HepG2 (cell line): ENCODE results near the gene RABGAP1L. TPM values are rescaled to one million over a fixed set of nuclear protein-coding genes. Genes with fewer than 3 reads are reported as not detected.

Source experiments
- ATAC-seq: fragments of 200-7000 bp; cut with Tn5 transposase; 3 replicates; pipeline ENCODE4 v1.9.1; 2020; ENCODE audit warnings: mild to moderate bottlenecking, moderate library complexity
- BruUV-seq: library from RNA; stranded (reverse); fragments of 400-500 nt; replicated peaks from 2 replicates; lab custom pipeline; 2021; lab: Mats Ljungman, UMichigan
- CTCF ChIA-PET: fragments of 300-600 bp; formaldehyde crosslinking; extraction: SDS; loops from one replicate; lab custom pipeline; 2021; ENCODE audit warnings: low total read pairs, inconsistent platforms, low intra/inter-chr PET ratio; lab: Yijun Ruan, JAX
- POLR2A ChIA-PET: fragments of 350-600 bp; sonication (Branson Sonifier 250); formaldehyde crosslinking; loops from one replicate; lab custom pipeline; 2020; ENCODE audit warnings: antibody characterized with exemption, inconsistent platforms; lab: Yijun Ruan, JAX
- DNase-seq: peaks from one replicate; pipeline ENCODE4 v3.0.0-alpha.2; 2015; ENCODE audit warnings: low spot score
- FAIRE-seq: peaks from 3 replicates; lab custom pipeline; 2011; peaks lifted over from hg19 to GRCh38; lab: Jason Lieb, UNC
- H2AFZ ChIP-seq: one replicate; pipeline ENCODE4 v1.6.1; 2011; ENCODE audit warnings: low read length, inconsistent platforms
- H3K27ac ChIP-seq: fragments of 300-600 bp; 3 replicates; pipeline ENCODE4 v1.8.0; 2011; ENCODE audit warnings: mixed run types, mild to moderate bottlenecking, mixed read lengths, low read length, inconsistent platforms; ENCODE audit not compliant: insufficient read depth; ENCODE audit errors: extremely low read length
- H3K27me3 ChIP-seq, 2 experiments: fragments of 200-600 bp in 1 of 2; 2 replicates in 1 of 2; 3 replicates in 1 of 2; pipeline versions ENCODE4 v1.6.0 to v1.8.0; 2011; ENCODE audit warnings: low read length in 2 of 2, mild to moderate bottlenecking in 2 of 2, moderate library complexity in 2 of 2, inconsistent platforms in 1 of 2; ENCODE audit not compliant: insufficient read depth in 2 of 2, control insufficient read depth in 1 of 2
- H3K36me3 ChIP-seq, 2 experiments: fragments of 200-600 bp in 1 of 2; replicated peaks in 1 of 2; 2 replicates in 1 of 2; 3 replicates in 1 of 2; pipeline versions ENCODE4 v1.5.1 to v1.8.0; 2011; ENCODE audit warnings: low read length in 2 of 2, inconsistent platforms in 1 of 2; ENCODE audit not compliant: insufficient read depth in 2 of 2, control insufficient read depth in 1 of 2
- H3K4me1 ChIP-seq: 2 replicates; pipeline ENCODE4 v1.5.1; 2012; ENCODE audit warnings: low read length, inconsistent platforms; ENCODE audit not compliant: insufficient read depth
- H3K4me2 ChIP-seq: 2 replicates; pipeline ENCODE4 v1.6.0; 2011; ENCODE audit warnings: low read depth, low read length, inconsistent platforms
- H3K4me3 ChIP-seq, 3 experiments: fragments of 200-600 bp in 1 of 3; sonication (generic), shearing (Covaris generic) in 1 of 3; replicated peaks in 1 of 3; 2 replicates each; pipeline ENCODE4 v1.5.1; 2011 to 2016; ENCODE audit warnings: low read length in 3 of 3, inconsistent platforms in 2 of 3, low read depth in 2 of 3, mild to moderate bottlenecking in 2 of 3, control low read depth in 1 of 3, mixed read lengths in 1 of 3; ENCODE audit not compliant: insufficient read depth in 1 of 3
- H3K79me2 ChIP-seq: one replicate; pipeline ENCODE4 v1.6.1; 2011; ENCODE audit warnings: low read length, inconsistent platforms; ENCODE audit not compliant: insufficient read depth
- H3K9ac ChIP-seq: 2 replicates; pipeline ENCODE4 v1.6.0; 2011; ENCODE audit warnings: mild to moderate bottlenecking, low read depth, low read length, inconsistent platforms; ENCODE audit not compliant: insufficient read depth
- H3K9me3 ChIP-seq: 2 replicates; pipeline ENCODE4 v1.5.1; 2012; ENCODE audit warnings: mild to moderate bottlenecking, low read length
- H4K20me1 ChIP-seq: 2 replicates; pipeline ENCODE4 v1.6.0; 2011; ENCODE audit warnings: inconsistent platforms, mild to moderate bottlenecking, low read length, moderate library complexity; ENCODE audit not compliant: insufficient read depth
- FOXO1 ChIP-seq: sonication (generic); formaldehyde crosslinking; IDR thresholded peaks from 2 replicates; pipeline ENCODE4 v1.4.0; 2020; ENCODE audit warnings: missing genetic modification reagents
- GATA4 ChIP-seq: sonication (generic); IDR thresholded peaks from 2 replicates; pipeline ENCODE4 v1.6.1; 2016; ENCODE audit warnings: antibody characterized with exemption, low read depth, borderline replicate concordance
- HDAC1 ChIP-seq: sonication (generic); formaldehyde crosslinking; IDR thresholded peaks from 2 replicates; pipeline ENCODE4 v1.5.1; 2020; ENCODE audit warnings: mild to moderate bottlenecking, missing genetic modification reagents
- NFE2L1 ChIP-seq: sonication (generic); formaldehyde crosslinking; IDR thresholded peaks from 2 replicates; pipeline ENCODE4 v1.4.0; 2020; ENCODE audit warnings: missing genetic modification reagents, mild to moderate bottlenecking, borderline replicate concordance
- NFE2L2 ChIP-seq: fragments of 150-350 bp; IDR thresholded peaks from 2 replicates; pipeline ENCODE4 v1.6.1; 2014; ENCODE audit warnings: low read length
- NR2F6 ChIP-seq, 2 experiments: IDR thresholded peaks; 2 replicates each; pipeline ENCODE4 v1.6.1; 2016; ENCODE audit warnings: antibody characterized with exemption in 1 of 2, mild to moderate bottlenecking in 1 of 2
- SNAPC4 ChIP-seq: sonication (generic); formaldehyde crosslinking; IDR thresholded peaks from 2 replicates; pipeline ENCODE4 v1.4.0; 2020; ENCODE audit warnings: mild to moderate bottlenecking, missing genetic modification reagents
- ZBTB38 ChIP-seq: sonication (generic); formaldehyde crosslinking; IDR thresholded peaks from 2 replicates; pipeline ENCODE4 v1.5.1; 2020; ENCODE audit warnings: mild to moderate bottlenecking, missing genetic modification reagents
- ZBTB7A ChIP-seq: sonication (generic); formaldehyde crosslinking; IDR thresholded peaks from 2 replicates; pipeline ENCODE4 v1.8.0; 2022; ENCODE audit warnings: mild to moderate bottlenecking, missing genetic modification reagents
- ZMYM3 ChIP-seq: sonication (generic); formaldehyde crosslinking; IDR thresholded peaks from 2 replicates; pipeline ENCODE4 v1.5.1; 2020; ENCODE audit warnings: mild to moderate bottlenecking, missing genetic modification reagents
- ZNF138 ChIP-seq: sonication (generic); formaldehyde crosslinking; IDR thresholded peaks from 2 replicates; pipeline ENCODE4 v1.5.0; 2020; ENCODE audit warnings: mild to moderate bottlenecking, low read depth, missing genetic modification reagents
- ZNF232 ChIP-seq: sonication (generic); formaldehyde crosslinking; IDR thresholded peaks from 2 replicates; pipeline ENCODE4 v1.4.0; 2020; ENCODE audit warnings: missing genetic modification reagents, borderline replicate concordance
- ZNF335 ChIP-seq: sonication (generic); formaldehyde crosslinking; IDR thresholded peaks from 2 replicates; pipeline ENCODE4 v1.4.0; 2020; ENCODE audit warnings: missing genetic modification reagents
- ZNF446 ChIP-seq: sonication (generic); formaldehyde crosslinking; IDR thresholded peaks from 2 replicates; pipeline ENCODE4 v1.5.0; 2020; ENCODE audit warnings: mild to moderate bottlenecking, missing genetic modification reagents
- ZNF530 ChIP-seq: sonication (generic); formaldehyde crosslinking; IDR thresholded peaks from 2 replicates; pipeline ENCODE4 v1.5.0; 2020; ENCODE audit warnings: low read depth, mild to moderate bottlenecking, missing genetic modification reagents
- WGBS: methylation state at CpG from one replicate; pipeline ENCODE4 v1.1.6; 2017; ENCODE audit warnings: low lambda C conversion rate; 5-methylcytosine and 5-hydroxymethylcytosine counted together
- in situ Hi-C: cut with HindIII; loops from 2 replicates; pipeline ENCODE4 v1.10.0; 2017; ENCODE audit warnings: low pct_unique_long_range_greater_than_20kb; ENCODE audit not compliant: extremely low pct_ligation_motif_present
- intact Hi-C: fragments of 100-400 bp; cut with micrococcal nuclease; formaldehyde crosslinking; loops from one replicate; pipeline ENCODE4 v1.10.0; 2022; ENCODE audit not compliant: unreplicated experiment
- polyA plus RNA-seq, 8 experiments: library from polyadenylated mRNA; depleted of rRNA in 3 of 8; stranded (reverse) in 7 of 8; unstranded in 1 of 8; fragments of >200 nt; fragmentation: Illumina TruSeq in 4 of 8; extraction: Trizol in 4 of 8; gene quantifications; 2 replicates each; pipeline versions ENCODE4 v1.2.1 to v1.2.3, GENCODE V29; 2011 to 2016; ENCODE audit warnings: low read depth in 4 of 8, missing spikeins in 1 of 8, mixed read lengths in 1 of 8; ENCODE audit not compliant: insufficient read depth in 1 of 8
- total RNA-seq, 5 experiments: library from RNA; depleted of rRNA; stranded (reverse); fragments of >200 nt; fragmentation: Illumina TruSeq; extraction: Trizol; gene quantifications; 2 replicates each; pipeline ENCODE4 v1.2.3, GENCODE V29; 2016; ENCODE audit warnings: low read depth in 1 of 5
- TF ChIP-seq, protein P1 (sequence below): sonication (generic); formaldehyde crosslinking; IDR thresholded peaks from 2 replicates; pipeline ENCODE4 v1.4.0; 2020; ENCODE audit warnings: mild to moderate bottlenecking, missing genetic modification reagents

RABGAP1L gene
- total and polyA plus RNA-seq, 2 of the 13 experiments (the other 11 are each of a cell fraction or from before 2014, with no cell fraction given) = 7.9 to 22.6 TPM

DNA sequence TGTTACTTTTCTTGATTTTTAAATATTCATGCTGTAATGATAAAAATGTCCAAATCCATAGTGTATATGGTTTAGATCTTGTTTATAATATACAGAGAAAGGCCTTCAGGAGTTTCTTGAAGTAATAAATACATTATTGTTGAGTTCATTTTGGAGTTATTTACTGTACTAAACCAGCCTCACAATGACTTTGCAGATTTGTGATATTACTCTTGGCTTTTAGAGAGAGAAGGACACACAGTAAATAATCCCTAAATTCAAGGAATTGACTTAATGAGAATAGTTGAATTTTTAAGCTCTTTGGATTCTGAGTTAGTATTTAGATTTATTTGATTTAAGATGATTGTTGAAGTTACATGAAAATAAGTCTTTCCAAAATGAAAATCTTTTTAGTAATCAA is 38.9 kb downstream of the RABGAP1L start:
- Histone ChIP-seq H3K4me2 (no peak overlapping the region), H3K4me1 (no peaks in the 10 kb centered on the region), H3K27me3 (no peaks in the 10 kb centered on the region), H3K79me2 (no peaks in the 10 kb centered on the region), H4K20me1 (no peaks in the 10 kb centered on the region), H3K27ac (no peak overlapping the region), H3K9me3 (no peaks in the 10 kb centered on the region), H3K36me3 (no peaks in the 10 kb centered on the region), H3K9ac (no peak overlapping the region), H2AFZ (no peak overlapping the region), H3K4me3 (no peak overlapping the region)
- intact Hi-C loops (no loop called here), in situ Hi-C loops (no loop called here)
- DNase-seq = no peak
- no peak for FAIRE-seq
- BruUV-seq = no TSS peak
- ATAC-seq = no peak
- ChIA-PET POLR2A (no interaction called here), CTCF (no interaction called here)
- TF ChIP-seq NFE2L2 (peak; percentile 57; the same call in 1 of the 2 replicates), NR2F6 (IDR thresholded peaks at IDR 0.05) (no peak), NR2F6 (CRISPR knock-in tag; IDR thresholded peaks at IDR 0.05) (no peak)

- Histone ChIP-seq H3K9ac (no peak overlapping the region), H2AFZ (no peak overlapping the region), H3K9me3 (no peaks in the 10 kb centered on the region), H3K4me3 (no peak overlapping the region), H4K20me1 (no peaks in the 10 kb centered on the region), H3K4me1 (peaks cover 19% of the 10 kb centered on the region), H3K27ac (no peak overlapping the region), H3K36me3 (no peaks in the 10 kb centered on the region), H3K4me2 (no peak overlapping the region), H3K27me3 (no peaks in the 10 kb centered on the region), H3K79me2 (peaks cover 12% of the 10 kb centered on the region)
- FAIRE-seq (no peak), ATAC-seq (no peak), DNase-seq (no peak)
- in situ Hi-C loops (no loop called here), intact Hi-C loops (no loop called here)
- TF ChIP-seq, protein P1, sequence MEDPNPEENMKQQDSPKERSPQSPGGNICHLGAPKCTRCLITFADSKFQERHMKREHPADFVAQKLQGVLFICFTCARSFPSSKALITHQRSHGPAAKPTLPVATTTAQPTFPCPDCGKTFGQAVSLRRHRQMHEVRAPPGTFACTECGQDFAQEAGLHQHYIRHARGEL (CRISPR knock-in tag) = no peak
- TF ChIP-seq SNAPC4 (no peak), ZNF138 (CRISPR knock-in tag) (no peak), ZMYM3 (CRISPR knock-in tag) (no peak), FOXO1 (CRISPR knock-in tag) (no peak), ZNF530 (CRISPR knock-in tag) (no peak), ZBTB38 (CRISPR knock-in tag) (no peak), ZNF335 (CRISPR knock-in tag) (no peak), ZBTB7A (no peak), NFE2L1 (CRISPR knock-in tag) (no peak), GATA4 (no peak), ZNF232 (no peak), HDAC1 (no peak), ZNF446 (CRISPR knock-in tag) (no peak)
- WGBS = 93% methylated on average over 4 of the region's 4 CpGs
- POLR2A ChIA-PET = no interaction called here
- BruUV-seq = no TSS peak
- CTCF ChIA-PET = no interaction called here
Measured at GRCh38 chr1:174200746-174201145, 41.4 kb downstream of the RABGAP1L start.
